Natural killer cell (primary cell): Measurements from ENCODE around the gene SAC3D1. TPM values are rescaled to one million over a fixed set of nuclear protein-coding genes. Genes with fewer than 3 reads are reported as not detected.

Experiments
- ATAC-seq, 3 donors: fragments of 150-1000 bp in 2 of 3; fragments of 200-7000 bp in 1 of 3; cut with Tn5 transposase; 1 replicate in 1 of 3; 2 replicates in 2 of 3; pipeline ENCODE4 v1.10.0; 2021; ENCODE audit warnings: mild to moderate bottlenecking in 2 of 3, moderate library complexity in 2 of 3
- DNase-seq, 2 donors: peaks; one replicate each; pipeline versions ENCODE4 v3.0.0 to v3.0.0-alpha.2; 2013 to 2021; ENCODE audit warnings: mixed read lengths in 1 of 2
- H3K27ac ChIP-seq: one replicate; pipeline ENCODE4 v1.5.1; 2013; ENCODE audit warnings: mild to moderate bottlenecking, low read length
- H3K27me3 ChIP-seq: one replicate; pipeline ENCODE4 v1.6.1; 2013; ENCODE audit warnings: low read length; ENCODE audit not compliant: control insufficient read depth, insufficient read depth
- H3K36me3 ChIP-seq: one replicate; pipeline ENCODE4 v1.6.1; 2013; ENCODE audit warnings: low read length; ENCODE audit not compliant: control insufficient read depth, insufficient read depth
- H3K4me1 ChIP-seq: one replicate; pipeline ENCODE4 v1.6.1; 2013; ENCODE audit warnings: low read length; ENCODE audit not compliant: control insufficient read depth, insufficient read depth
- H3K4me3 ChIP-seq: one replicate; pipeline ENCODE4 v1.5.1; 2013; ENCODE audit warnings: low read length
- H3K9me3 ChIP-seq: one replicate; pipeline ENCODE4 v1.6.1; 2013; ENCODE audit warnings: low read length; ENCODE audit not compliant: control insufficient read depth, insufficient read depth
- H3K27ac Mint-ChIP-seq, 2 donors: one replicate each; pipeline ENCODE4 v1.8.0; 2022; ENCODE audit warnings: mild to moderate bottlenecking in 2 of 2, mixed read lengths in 2 of 2, moderate library complexity in 1 of 2
- H3K27me3 Mint-ChIP-seq, 2 donors: one replicate each; pipeline ENCODE4 v1.8.0; 2022; ENCODE audit warnings: low read depth in 2 of 2, mixed read lengths in 2 of 2
- H3K36me3 Mint-ChIP-seq: one replicate; pipeline ENCODE4 v1.8.0; 2022; ENCODE audit warnings: mixed read lengths
- H3K4me1 Mint-ChIP-seq, 2 donors: one replicate each; pipeline ENCODE4 v1.8.0; 2022; ENCODE audit warnings: mixed read lengths in 2 of 2
- H3K4me3 Mint-ChIP-seq: one replicate; pipeline ENCODE4 v1.8.0; 2022; ENCODE audit warnings: mild to moderate bottlenecking, moderate library complexity, mixed read lengths
- H3K9me3 Mint-ChIP-seq, 2 donors: one replicate each; pipeline ENCODE4 v1.8.0; 2022; ENCODE audit warnings: mixed read lengths in 2 of 2
- CTCF ChIP-seq: fragments of 200-600 bp; IDR thresholded peaks from one replicate; pipeline ENCODE4 v1.8.0; 2022; ENCODE audit warnings: antibody characterized with exemption
- WGBS: methylation state at CpG from one replicate; pipeline ENCODE4 v1.1.7; 2013; ENCODE audit warnings: missing lambda C conversion rate; ENCODE audit not compliant: insufficient coverage; 5-methylcytosine and 5-hydroxymethylcytosine counted together
- intact Hi-C: fragments of 100-400 bp; cut with micrococcal nuclease; formaldehyde crosslinking; loops from one replicate; pipeline ENCODE4 v1.14.2; 2022
- total RNA-seq, 4 donors: library from RNA; stranded (reverse); fragments of 120-200 nt in 1 of 4; gene quantifications; one replicate each; pipeline versions ENCODE4 v1.2.3 to v1.2.4, GENCODE V29; 2013 to 2022

The SAC3D1 gene
- total RNA-seq, 3 donors from 2014 or later (not counting 1 experiment from before 2014, with no cell fraction given) = 2.0 to 3.5 (median 2.8) TPM

DNA sequence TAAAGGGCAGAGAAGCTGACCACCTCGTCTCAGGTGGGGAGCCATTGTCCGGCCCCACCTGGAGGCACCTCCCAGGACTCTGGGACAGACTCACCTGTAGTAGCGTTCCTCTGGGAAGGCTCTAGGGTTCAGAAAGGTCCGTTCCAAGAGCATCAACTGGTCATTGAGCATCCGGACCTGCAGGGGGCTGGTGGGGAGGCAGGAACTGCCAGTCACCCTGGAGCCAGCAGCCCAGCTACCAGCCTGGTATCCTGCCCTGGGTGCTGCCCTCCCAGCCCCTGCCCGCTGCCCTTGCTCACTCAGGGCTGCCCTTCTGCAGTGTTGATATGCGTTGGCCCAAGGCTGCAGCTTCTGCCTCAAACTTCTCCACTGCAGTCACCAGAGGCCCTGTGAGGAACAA, 4.7 kb downstream of the SAC3D1 start:
- no peaks in the 10 kb centered on the region for H3K36me3 Mint-ChIP-seq
- H3K4me3 Mint-ChIP-seq = no peak overlapping the region
- no peaks in the 10 kb centered on the region for H3K27me3 ChIP-seq
- 95% methylated on average over 7 of the region's 7 CpGs for WGBS
- H3K27ac ChIP-seq = no peak overlapping the region
- no peak overlapping the region for H3K27ac Mint-ChIP-seq
- ATAC-seq (no peak), DNase-seq (no peak)
- intact Hi-C loops = no loop called here
- H3K9me3 Mint-ChIP-seq = no peaks in the 10 kb centered on the region
- H3K4me1 ChIP-seq = peaks cover 36% of the 10 kb centered on the region
- H3K27me3 Mint-ChIP-seq = no peaks in the 10 kb centered on the region
- peaks cover 16 to 30% of the 10 kb centered on the region in 2 donors for H3K4me1 Mint-ChIP-seq
- H3K36me3 ChIP-seq = peaks cover 5% of the 10 kb centered on the region
- no peak overlapping the region for H3K4me3 ChIP-seq
- H3K9me3 ChIP-seq = no peaks in the 10 kb centered on the region
- TF ChIP-seq CTCF = no peak

DNA sequence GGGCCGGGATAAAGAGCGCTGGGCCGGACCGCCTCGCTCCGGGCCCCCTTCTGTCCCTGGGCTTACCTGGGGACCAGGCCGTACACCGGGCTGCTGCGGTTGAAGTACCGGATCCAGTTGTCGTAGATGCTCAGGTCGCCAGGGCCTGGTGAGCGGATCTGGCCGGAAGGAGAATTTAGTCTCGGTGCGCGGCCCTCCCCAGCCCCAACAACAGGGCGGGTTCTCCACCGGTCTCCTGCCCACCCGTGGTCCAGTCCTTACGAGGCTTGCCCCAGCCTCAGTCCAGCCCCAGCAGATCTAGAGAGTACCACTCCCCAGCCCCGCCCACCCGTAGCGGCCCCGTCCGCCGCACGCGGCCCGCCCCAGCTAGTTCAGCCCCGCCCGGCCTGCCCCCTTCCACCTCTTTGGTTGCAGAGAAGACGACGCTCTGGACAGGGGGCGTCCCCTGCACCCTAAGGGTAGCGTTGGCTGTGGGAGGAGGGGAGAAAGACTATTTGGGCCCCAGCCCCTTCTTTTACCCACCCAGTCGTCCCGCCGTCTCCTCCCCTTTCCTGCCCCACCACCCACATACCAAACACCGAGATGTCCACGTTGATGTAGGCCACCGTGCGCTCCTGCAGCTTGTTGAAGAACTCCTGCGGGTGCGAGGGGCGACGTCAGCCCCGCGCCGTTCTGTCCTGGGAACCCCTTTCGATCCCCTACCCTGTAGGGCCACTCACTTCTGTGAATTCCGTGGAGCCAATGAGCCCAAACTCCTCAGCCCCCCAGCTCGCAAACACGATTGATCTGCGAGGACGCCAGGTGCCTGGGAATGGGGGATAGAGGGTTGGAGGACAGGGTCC, 6.8 kb downstream of the SAC3D1 start:
- H3K27me3 Mint-ChIP-seq = no peaks in the 10 kb centered on the region
- peak; percentile 27 to 44 for DNase-seq
- Histone ChIP-seq H3K4me1 (peaks cover 26% of the 10 kb centered on the region), H3K4me3 (peak overlapping the region; percentile 55), H3K36me3 (peaks cover 5% of the 10 kb centered on the region), H3K27me3 (no peaks in the 10 kb centered on the region), H3K27ac (peak overlapping the region; percentile 40), H3K9me3 (no peaks in the 10 kb centered on the region)
- no peaks in the 10 kb centered on the region for H3K9me3 Mint-ChIP-seq
- peaks cover 14 to 28% of the 10 kb centered on the region in 2 donors for H3K4me1 Mint-ChIP-seq
- intact Hi-C loops = no loop called here
- 26% methylated on average over 43 of the region's 56 CpGs for WGBS
- ATAC-seq = peak; percentile 75 to 86 (median 84)
- TF ChIP-seq CTCF = no peak
- peak overlapping the region; percentile 90 for H3K4me3 Mint-ChIP-seq
- no peaks in the 10 kb centered on the region for H3K36me3 Mint-ChIP-seq
- H3K27ac Mint-ChIP-seq = peak overlapping the region; percentile 50 to 85

GRCh38 chr11:65051398-65051858, 10.4 kb downstream of the SAC3D1 start:
- TF ChIP-seq CTCF = no peak
- intact Hi-C loops = no loop called here
- Histone ChIP-seq H3K4me1 (peaks cover 30% of the 10 kb centered on the region), H3K27ac (no peak overlapping the region), H3K36me3 (no peaks in the 10 kb centered on the region), H3K4me3 (no peak overlapping the region), H3K9me3 (no peaks in the 10 kb centered on the region), H3K27me3 (no peaks in the 10 kb centered on the region)
- no peaks in the 10 kb centered on the region for H3K9me3 Mint-ChIP-seq
- WGBS = 78% methylated on average over 9 of the region's 9 CpGs
- ATAC-seq (no peak), DNase-seq (no peak)
- H3K4me3 Mint-ChIP-seq = no peak overlapping the region
- H3K36me3 Mint-ChIP-seq = no peaks in the 10 kb centered on the region
- H3K27me3 Mint-ChIP-seq = peaks cover 0 to 6% of the 10 kb centered on the region in 2 donors
- peaks cover 16 to 24% of the 10 kb centered on the region in 2 donors for H3K4me1 Mint-ChIP-seq
- H3K27ac Mint-ChIP-seq = no peak overlapping the region
